PC-3 (cell line): ENCODE measurements around the gene SMARCD1. TPM values are rescaled to one million over a fixed set of nuclear protein-coding genes. Genes with fewer than 3 reads are reported as not detected.
"Not testable (repeated sequence)": the region's sequence is repeated elsewhere in the genome, so short reads cannot be mapped to it uniquely, and the experiment has no call there.

Source experiments
- ATAC-seq: fragments of 200-7000 bp; cut with Tn5 transposase; 2 replicates; pipeline ENCODE4 v1.9.1; 2020; ENCODE audit warnings: mild to moderate bottlenecking, moderate library complexity
- BruUV-seq: library from RNA; stranded (reverse); fragments of 400-500 nt; replicated peaks from 2 replicates; lab custom pipeline; 2021; lab: Mats Ljungman, UMichigan
- CTCF ChIA-PET: fragments of 300-600 bp; sonication (Branson Sonifier 250); formaldehyde crosslinking; loops from one replicate; lab custom pipeline; 2022; ENCODE audit warnings: antibody characterized with exemption; lab: Charles Lee
- POLR2A ChIA-PET: fragments of 300-600 bp; sonication (Branson Sonifier 250); formaldehyde crosslinking; loops from one replicate; lab custom pipeline; 2022; ENCODE audit warnings: antibody characterized with exemption; ENCODE audit not compliant: unreplicated experiment; lab: Charles Lee
- DNase-seq: peaks from one replicate; pipeline ENCODE4 v3.0.0-alpha.2; 2015
- H2AFZ ChIP-seq: fragments of 300-600 bp; sonication (generic); 2 replicates; pipeline ENCODE4 v1.6.0; 2016; ENCODE audit warnings: antibody characterized with exemption, low read length
- H3F3A ChIP-seq: fragments of 300-600 bp; sonication (generic); one replicate; pipeline ENCODE4 v1.6.0; 2017; ENCODE audit warnings: antibody characterized with exemption, low read length, control low read depth, mild to moderate bottlenecking; ENCODE audit not compliant: unreplicated experiment
- H3K27ac ChIP-seq: fragments of 300-600 bp; sonication (generic); 2 replicates; pipeline ENCODE4 v1.5.1; 2016; ENCODE audit warnings: mild to moderate bottlenecking, low read length
- H3K27me3 ChIP-seq: fragments of 300-600 bp; sonication (generic); 2 replicates; pipeline ENCODE4 v1.6.1; 2016; ENCODE audit warnings: low read length, mixed read lengths
- H3K36me3 ChIP-seq: fragments of 300-600 bp; sonication (generic); 2 replicates; pipeline ENCODE4 v1.6.1; 2016; ENCODE audit warnings: low read depth, mixed run types, low read length, mixed read lengths
- H3K4me1 ChIP-seq: fragments of 300-600 bp; sonication (generic); 2 replicates; pipeline ENCODE4 v1.5.1; 2016; ENCODE audit warnings: low read length; ENCODE audit not compliant: insufficient read depth
- H3K4me2 ChIP-seq: fragments of 300-600 bp; sonication (generic); 2 replicates; pipeline ENCODE4 v1.6.0; 2016; ENCODE audit warnings: low read length
- H3K4me3 ChIP-seq: fragments of 300-600 bp; sonication (generic); 2 replicates; pipeline ENCODE4 v1.5.1; 2016; ENCODE audit warnings: mild to moderate bottlenecking, low read length, mixed read lengths
- H3K79me2 ChIP-seq: fragments of 300-600 bp; sonication (generic); 2 replicates; pipeline ENCODE4 v1.6.1; 2017; ENCODE audit warnings: low read length, mixed read lengths
- H3K9ac ChIP-seq: fragments of 300-600 bp; sonication (generic); 2 replicates; pipeline ENCODE4 v1.6.0; 2016; ENCODE audit warnings: mild to moderate bottlenecking, low read length
- H3K9me2 ChIP-seq: fragments of 300-600 bp; sonication (generic); replicated peaks from 2 replicates; pipeline ENCODE4 v1.6.1; 2016; ENCODE audit warnings: mixed run types, low read length, mixed read lengths
- H3K9me3 ChIP-seq: fragments of 300-600 bp; sonication (generic); 2 replicates; pipeline ENCODE4 v1.6.1; 2016; ENCODE audit warnings: low read length, mixed read lengths
- H4K20me1 ChIP-seq: fragments of 300-600 bp; sonication (generic); 2 replicates; pipeline ENCODE4 v1.6.1; 2016; ENCODE audit warnings: low read length, mixed read lengths
- EZH2 ChIP-seq: fragments of 300-600 bp; sonication (generic); IDR thresholded peaks from one replicate; pipeline ENCODE4 v1.6.1; 2017; ENCODE audit warnings: antibody characterized with exemption, mild to moderate bottlenecking, low read length; ENCODE audit not compliant: unreplicated experiment
- EZH2phosphoT487 ChIP-seq: fragments of 300-600 bp; sonication (generic); IDR thresholded peaks from 2 replicates; pipeline ENCODE4 v1.6.1; 2018; ENCODE audit warnings: mild to moderate bottlenecking, antibody characterized with exemption, low read length, borderline replicate concordance
- intact Hi-C: fragments of 100-400 bp; cut with micrococcal nuclease; formaldehyde crosslinking; loops from 2 replicates; pipeline ENCODE4 v1.9.0; 2023
- total RNA-seq: library from RNA; depleted of rRNA; stranded (reverse); fragments of >200 nt; gene quantifications from 2 replicates; pipeline ENCODE4 v1.2.3, GENCODE V29; 2014
- TF ChIP-seq, protein P1 (sequence below): fragments of 300-600 bp; sonication (generic); conservative IDR thresholded peaks from 2 replicates; pipeline ENCODE4 v1.5.1; 2017; ENCODE audit warnings: antibody characterized with exemption, low read depth, mild to moderate bottlenecking, low read length

The SMARCD1 gene
- total RNA-seq, 1 experiment from 2014 or later, result 105 TPM

DNA sequence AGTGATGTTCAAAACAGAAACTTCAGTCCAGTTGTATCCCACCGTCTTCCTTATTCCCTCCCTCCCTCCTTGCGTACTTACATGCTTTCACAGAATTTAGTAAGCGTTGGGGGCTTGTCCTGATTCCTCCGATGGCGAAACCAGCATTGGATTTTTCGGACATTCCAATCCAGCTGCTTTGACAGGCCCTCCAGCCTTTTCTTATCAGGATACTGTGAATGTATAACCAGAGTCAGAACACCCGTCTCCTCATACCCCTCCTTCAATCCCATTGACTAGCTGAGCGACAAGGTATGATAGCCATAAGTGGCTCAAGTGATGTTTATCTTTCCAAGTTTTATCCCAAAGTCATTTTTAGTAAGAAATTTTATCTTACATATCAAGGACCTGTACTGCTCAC lies 57.9 kb downstream of the SMARCD1 start:
- Histone ChIP-seq H3F3A (no peaks in the 10 kb centered on the region), H3K79me2 (no peaks in the 10 kb centered on the region), H3K4me3 (no peak overlapping the region), H3K9me3 (no peaks in the 10 kb centered on the region), H3K36me3 (peaks cover 8% of the 10 kb centered on the region; the same call in 1 of the 2 replicates), H2AFZ (no peak overlapping the region), H3K9me2 (no peaks in the 10 kb centered on the region), H3K27me3 (no peaks in the 10 kb centered on the region), H3K4me1 (no peaks in the 10 kb centered on the region), H3K9ac (no peak overlapping the region), H3K27ac (no peak overlapping the region), H3K4me2 (no peak overlapping the region), H4K20me1 (no peaks in the 10 kb centered on the region)
- DNase-seq (no peak), ATAC-seq (no peak)
- intact Hi-C loops, result no loop called here
- no peak for TF ChIP-seq EZH2phosphoT487
- TF ChIP-seq, protein P1, sequence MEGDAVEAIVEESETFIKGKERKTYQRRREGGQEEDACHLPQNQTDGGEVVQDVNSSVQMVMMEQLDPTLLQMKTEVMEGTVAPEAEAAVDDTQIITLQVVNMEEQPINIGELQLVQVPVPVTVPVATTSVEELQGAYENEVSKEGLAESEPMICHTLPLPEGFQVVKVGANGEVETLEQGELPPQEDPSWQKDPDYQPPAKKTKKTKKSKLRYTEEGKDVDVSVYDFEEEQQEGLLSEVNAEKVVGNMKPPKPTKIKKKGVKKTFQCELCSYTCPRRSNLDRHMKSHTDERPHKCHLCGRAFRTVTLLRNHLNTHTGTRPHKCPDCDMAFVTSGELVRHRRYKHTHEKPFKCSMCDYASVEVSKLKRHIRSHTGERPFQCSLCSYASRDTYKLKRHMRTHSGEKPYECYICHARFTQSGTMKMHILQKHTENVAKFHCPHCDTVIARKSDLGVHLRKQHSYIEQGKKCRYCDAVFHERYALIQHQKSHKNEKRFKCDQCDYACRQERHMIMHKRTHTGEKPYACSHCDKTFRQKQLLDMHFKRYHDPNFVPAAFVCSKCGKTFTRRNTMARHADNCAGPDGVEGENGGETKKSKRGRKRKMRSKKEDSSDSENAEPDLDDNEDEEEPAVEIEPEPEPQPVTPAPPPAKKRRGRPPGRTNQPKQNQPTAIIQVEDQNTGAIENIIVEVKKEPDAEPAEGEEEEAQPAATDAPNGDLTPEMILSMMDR, result no peak
- BruUV-seq, result no TSS peak
- CTCF ChIA-PET, result no interaction called here
- POLR2A ChIA-PET, result no interaction called here

DNA sequence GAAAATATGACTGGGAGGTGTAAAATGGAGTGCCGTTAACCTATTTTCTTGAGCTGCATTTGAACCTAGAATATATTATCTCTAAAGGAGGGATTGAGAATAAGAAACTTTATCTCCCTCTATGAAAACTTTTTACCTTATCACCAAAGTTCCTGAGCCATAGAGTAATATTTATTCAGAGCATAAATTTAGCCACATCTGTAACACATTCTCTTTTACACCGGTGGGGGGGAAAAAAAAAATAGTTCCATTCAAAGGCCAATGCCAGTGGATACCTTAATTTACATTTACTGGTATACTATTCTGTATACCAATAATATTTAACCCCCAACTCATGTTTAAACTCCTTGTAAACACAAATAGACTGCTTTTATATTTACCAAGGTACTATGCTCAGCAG lies 60.3 kb downstream of the SMARCD1 start:
- TF ChIP-seq, protein P1, result no peak
- no peak for TF ChIP-seq EZH2phosphoT487
- CTCF ChIA-PET, result no interaction called here
- Histone ChIP-seq H3K79me2 (no peaks in the 10 kb centered on the region), H4K20me1 (no peaks in the 10 kb centered on the region), H2AFZ (no peak overlapping the region), H3K4me1 (no peaks in the 10 kb centered on the region), H3K9me3 (no peaks in the 10 kb centered on the region), H3F3A (no peaks in the 10 kb centered on the region), H3K9me2 (no peaks in the 10 kb centered on the region), H3K27me3 (no peaks in the 10 kb centered on the region), H3K27ac (no peak overlapping the region), H3K9ac (no peak overlapping the region), H3K4me2 (no peak overlapping the region), H3K4me3 (no peak overlapping the region), H3K36me3 (peaks cover 7% of the 10 kb centered on the region; the same call in 1 of the 2 replicates)
- no TSS peak for BruUV-seq
- POLR2A ChIA-PET, result no interaction called here
- intact Hi-C loops, result no loop called here
- DNase-seq, result no peak
- ATAC-seq, result no peak

DNA sequence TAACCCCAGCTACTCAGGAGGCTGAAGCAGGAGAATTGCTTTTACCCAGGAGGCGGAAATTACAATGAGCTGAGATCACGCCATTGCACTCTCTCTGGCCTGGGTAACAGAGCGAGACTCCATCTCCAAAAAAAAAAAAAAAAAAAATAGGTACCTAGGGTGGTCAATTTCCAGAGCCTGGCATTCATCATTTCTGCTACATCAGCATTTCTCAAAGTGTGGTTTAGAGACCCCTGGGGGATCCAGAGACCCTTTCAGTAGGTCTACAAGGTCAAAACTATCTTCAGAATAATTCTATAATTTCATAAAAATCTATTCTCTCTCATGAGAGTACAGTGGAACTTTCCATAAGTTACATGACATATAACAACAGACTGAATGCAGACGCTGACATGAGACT lies 62.1 kb downstream of the SMARCD1 start:
- no peaks in the 10 kb centered on the region for H4K20me1 ChIP-seq
- H3K9me3 ChIP-seq, result no peaks in the 10 kb centered on the region
- H2AFZ ChIP-seq, result no peak overlapping the region
- no peak overlapping the region for H3K4me2 ChIP-seq
- no peak overlapping the region for H3K9ac ChIP-seq
- ChIA-PET CTCF (no interaction called here), POLR2A (no interaction called here)
- no TSS peak for BruUV-seq
- H3K27me3 ChIP-seq, result no peaks in the 10 kb centered on the region
- no peaks in the 10 kb centered on the region for H3K79me2 ChIP-seq
- ATAC-seq (no peak), DNase-seq (no peak)
- intact Hi-C loops, result no loop called here
- H3K4me3 ChIP-seq, result no peak overlapping the region
- TF ChIP-seq, protein P1, result no peak
- TF ChIP-seq EZH2 (no peak), EZH2phosphoT487 (no peak)
- H3K9me2 ChIP-seq, result no peaks in the 10 kb centered on the region
- no peaks in the 10 kb centered on the region for H3K4me1 ChIP-seq
- H3K27ac ChIP-seq, result no peak overlapping the region
- H3K36me3 ChIP-seq, result no peaks in the 10 kb centered on the region
- H3F3A ChIP-seq, result no peaks in the 10 kb centered on the region

DNA sequence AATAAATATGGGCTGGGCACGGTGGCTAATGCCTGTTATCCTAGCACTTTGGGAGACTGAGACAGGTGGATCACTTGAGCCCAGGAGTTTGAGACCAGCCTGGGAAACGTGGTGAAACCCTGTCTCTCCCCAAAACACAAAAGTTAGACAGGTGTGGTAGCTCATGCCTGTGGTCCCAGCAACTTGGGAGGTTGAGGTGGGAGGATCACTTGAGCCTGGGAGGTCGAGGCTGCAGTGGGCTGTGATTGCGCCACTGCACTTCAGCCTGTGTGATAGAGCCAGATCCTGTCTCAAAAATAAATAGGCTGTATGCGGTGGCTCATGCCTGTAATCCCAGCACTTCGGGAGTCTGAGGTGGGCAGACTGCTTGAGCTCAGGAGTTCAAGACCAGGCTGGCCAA lies 62.9 kb downstream of the SMARCD1 start:
- ATAC-seq, POLR2A ChIA-PET, intact Hi-C loops, DNase-seq, BruUV-seq, H3K27ac ChIP-seq, H3K4me2 ChIP-seq, H3F3A ChIP-seq, H3K79me2 ChIP-seq, H3K9ac ChIP-seq, H3K36me3 ChIP-seq, H3K27me3 ChIP-seq, CTCF ChIA-PET, H3K4me3 ChIP-seq, H3K9me2 ChIP-seq, H3K9me3 ChIP-seq, H3K4me1 ChIP-seq, H4K20me1 ChIP-seq, H2AFZ ChIP-seq: not testable (repeated sequence)
